B cell (primary cell): ENCODE data around the gene PYGM. TPM values are rescaled to one million over a fixed set of nuclear protein-coding genes. Genes with fewer than 3 reads are reported as not detected.

ENCODE experiments used
- ATAC-seq: fragments of 200-7000 bp; cut with Tn5 transposase; one replicate; pipeline ENCODE4 v1.10.0; 2021; ENCODE audit warnings: low read depth, mild to moderate bottlenecking, moderate number of reproducible peaks, moderate library complexity
- CTCF ChIA-PET: fragments of 350-600 bp; sonication (Branson Sonifier 250); formaldehyde crosslinking; loops from one replicate; lab custom pipeline; 2021; ENCODE audit warnings: antibody characterized with exemption, inconsistent platforms; lab: Charles Lee
- POLR2A ChIA-PET: fragments of 350-600 bp; sonication (Branson Sonifier 250); formaldehyde crosslinking; loops from one replicate; lab custom pipeline; 2021; ENCODE audit warnings: antibody characterized with exemption; lab: Charles Lee
- DNase-seq: peaks from one replicate; pipeline ENCODE4 v3.0.0; 2013
- H2AFZ ChIP-seq: 2 replicates; pipeline ENCODE4 v1.6.1; 2012; ENCODE audit warnings: mild to moderate bottlenecking, low read depth, low read length; ENCODE audit not compliant: insufficient read depth, poor library complexity, severe bottlenecking
- H3K27ac ChIP-seq, 2 donors: 1 replicate in 1 of 2; 2 replicates in 1 of 2; pipeline ENCODE4 v1.5.1; 2012 to 2013; ENCODE audit warnings: low read length in 2 of 2, mild to moderate bottlenecking in 2 of 2, moderate library complexity in 1 of 2
- H3K27me3 ChIP-seq, 4 experiments: fragments of 200-600 bp in 1 of 4; sonication (generic) in 1 of 4; replicated peaks in 1 of 4; 1 replicate in 2 of 4; 2 replicates in 2 of 4; pipeline versions ENCODE4 v1.6.1 to v1.7.0; 2013 to 2016; ENCODE audit warnings: low read length in 3 of 4, mild to moderate bottlenecking in 2 of 4, mixed read lengths in 1 of 4, moderate library complexity in 1 of 4; ENCODE audit not compliant: insufficient read depth in 4 of 4, control insufficient read depth in 3 of 4; ENCODE audit errors: control extremely low read depth in 1 of 4
- H3K36me3 ChIP-seq, 2 experiments: replicated peaks in 1 of 2; 1 replicate in 1 of 2; 2 replicates in 1 of 2; pipeline versions ENCODE4 v1.6.1 to v1.7.1; 2013; ENCODE audit warnings: low read length in 1 of 2; ENCODE audit not compliant: insufficient read depth in 2 of 2, control insufficient read depth in 1 of 2; ENCODE audit errors: control extremely low read depth in 1 of 2, extremely low read depth in 1 of 2
- H3K4me1 ChIP-seq, 2 donors: fragments of 200-600 bp in 1 of 2; sonication (generic) in 1 of 2; 1 replicate in 1 of 2; 2 replicates in 1 of 2; pipeline versions ENCODE4 v1.5.1 to v1.6.1; 2013 to 2017; ENCODE audit warnings: low read length in 2 of 2; ENCODE audit not compliant: control insufficient read depth in 2 of 2, insufficient read depth in 2 of 2
- H3K4me2 ChIP-seq: replicated peaks from 2 replicates; pipeline ENCODE3; 2012; ENCODE audit warnings: mild to moderate bottlenecking, low read depth, low read length; ENCODE audit not compliant: poor library complexity, severe bottlenecking
- H3K4me3 ChIP-seq, 5 experiments: fragments of 200-600 bp in 1 of 5; sonication (generic) in 1 of 5; 1 replicate in 3 of 5; 2 replicates in 2 of 5; pipeline versions ENCODE4 v1.5.1 to v1.7.0; 2011 to 2016; ENCODE audit warnings: low read length in 4 of 5, mild to moderate bottlenecking in 4 of 5, low read depth in 2 of 5, control low read depth in 1 of 5, moderate library complexity in 1 of 5; ENCODE audit not compliant: insufficient read depth in 1 of 5; ENCODE audit errors: control extremely low read depth in 1 of 5, extremely low read depth in 1 of 5
- H3K79me2 ChIP-seq: fragments of 200-600 bp; sonication (generic); one replicate; pipeline ENCODE4 v1.6.0; 2016; ENCODE audit warnings: low read length; ENCODE audit not compliant: control insufficient read depth, insufficient read depth
- H3K9ac ChIP-seq: fragments of 200-600 bp; sonication (generic); 2 replicates; pipeline ENCODE4 v1.6.1; 2017; ENCODE audit warnings: mild to moderate bottlenecking, low read length, moderate library complexity
- H3K9me3 ChIP-seq, 3 donors: one replicate each; pipeline versions ENCODE4 v1.6.1 to v1.7.1; 2013; ENCODE audit warnings: low read length in 2 of 3; ENCODE audit not compliant: control insufficient read depth in 2 of 3, insufficient read depth in 1 of 3; ENCODE audit errors: control extremely low read depth in 1 of 3
- H4K20me1 ChIP-seq: 2 replicates; pipeline ENCODE4 v1.6.0; 2012; ENCODE audit warnings: mild to moderate bottlenecking, low read length; ENCODE audit not compliant: insufficient read depth, control insufficient read depth, poor library complexity, severe bottlenecking
- H3K27ac Mint-ChIP-seq: one replicate; pipeline ENCODE4 v1.8.0; 2021; ENCODE audit warnings: mixed read lengths
- H3K27me3 Mint-ChIP-seq: one replicate; pipeline ENCODE4 v1.8.0; 2021; ENCODE audit warnings: mixed read lengths
- H3K4me1 Mint-ChIP-seq: one replicate; pipeline ENCODE4 v1.8.0; 2021; ENCODE audit warnings: mixed read lengths
- H3K4me3 Mint-ChIP-seq: one replicate; pipeline ENCODE4 v1.8.0; 2021; ENCODE audit warnings: mixed read lengths
- H3K9me3 Mint-ChIP-seq: one replicate; pipeline ENCODE4 v1.8.0; 2022; ENCODE audit warnings: mixed read lengths; ENCODE audit not compliant: insufficient read depth
- CTCF ChIP-seq: fragments of 200-600 bp; IDR thresholded peaks from one replicate; pipeline ENCODE4 v1.8.0; 2022; ENCODE audit warnings: antibody characterized with exemption, mild to moderate bottlenecking
- EZH2 ChIP-seq: IDR thresholded peaks from 2 replicates; pipeline ENCODE4 v1.6.1; 2012; ENCODE audit warnings: borderline replicate concordance, low read depth, mild to moderate bottlenecking, moderate library complexity, low read length; ENCODE audit not compliant: insufficient read depth, poor library complexity, severe bottlenecking
- WGBS: methylation state at CpG from one replicate; pipeline ENCODE4 v1.1.5; 2013; ENCODE audit warnings: missing lambda C conversion rate; ENCODE audit not compliant: insufficient coverage; 5-methylcytosine and 5-hydroxymethylcytosine counted together
- intact Hi-C: fragments of 100-400 bp; cut with micrococcal nuclease; formaldehyde crosslinking; loops from one replicate; pipeline ENCODE4 v1.10.0; 2022
- polyA plus RNA-seq: library from polyadenylated mRNA; depleted of rRNA; stranded (reverse); fragments of >200 nt; gene quantifications from 2 replicates; pipeline ENCODE4 v1.2.3, GENCODE V29; 2012
- total RNA-seq, 2 donors: library from RNA; stranded (reverse); fragments of 120-200 nt in 1 of 2; gene quantifications; 1 replicate in 1 of 2; 2 replicates in 1 of 2; pipeline versions ENCODE4 v1.2.3 to v1.2.4, GENCODE V29; 2013 to 2022

PYGM gene
- total and polyA plus RNA-seq, 2 donors (not counting 1 experiment from before 2014, with no cell fraction given): 9.3 to 9.6 TPM

- peaks cover 26% of the 10 kb centered on the region for H3K4me1 Mint-ChIP-seq
- Histone ChIP-seq H3K9ac (no peak overlapping the region), H3K4me3 (no peak overlapping the region), H3K4me1 (peaks cover 0 to 5% of the 10 kb centered on the region in 2 donors), H2AFZ (no peak overlapping the region), H3K79me2 (peaks cover 45% of the 10 kb centered on the region), H4K20me1 (peaks cover 96% of the 10 kb centered on the region), H3K27me3 (no peaks in the 10 kb centered on the region), H3K9me3 (no peaks in the 10 kb centered on the region), H3K36me3 (peaks cover 2 to 89% of the 10 kb centered on the region in 2 experiments), H3K4me2 (no peak overlapping the region), H3K27ac (no peak overlapping the region)
- H3K27ac Mint-ChIP-seq: no peak overlapping the region
- ChIA-PET CTCF (interaction anchor here (1.4 kb wide), 3 partner anchors 9 to 46 kb away, joined by 3 to 5 read pairs (median 4); partner anchors contain the start of gene RASGRP2), POLR2A (interaction anchor here (0.6 to 0.7 kb wide), 2 partner anchors 37 to 653 kb away, joined by 6 to 7 read pairs; no protein-coding TSS in a partner anchor)
- TF ChIP-seq CTCF: no peak
- TF ChIP-seq EZH2: no peak
- no peak overlapping the region for H3K4me3 Mint-ChIP-seq
- DNase-seq: no peak
- H3K9me3 Mint-ChIP-seq: no peaks in the 10 kb centered on the region
- intact Hi-C loops: no loop called here
- H3K27me3 Mint-ChIP-seq: no peaks in the 10 kb centered on the region
- WGBS: 95% methylated on average over 19 of the region's 23 CpGs
- no peak for ATAC-seq
Observed at GRCh38 chr11:64734811-64735724, 24.7 kb downstream of the PYGM start.

- no peak overlapping the region for H3K9ac ChIP-seq
- H3K4me3 ChIP-seq: no peak overlapping the region
- peaks cover 20% of the 10 kb centered on the region for H3K79me2 ChIP-seq
- H3K36me3 ChIP-seq: peaks cover 2 to 88% of the 10 kb centered on the region in 2 experiments
- H3K9me3 ChIP-seq: no peaks in the 10 kb centered on the region
- H3K4me3 Mint-ChIP-seq: no peak overlapping the region
- no peak for DNase-seq
- POLR2A ChIA-PET: no interaction called here
- H3K4me2 ChIP-seq: no peak overlapping the region
- CTCF ChIA-PET: no interaction called here
- no peaks in the 10 kb centered on the region for H3K27me3 ChIP-seq
- H2AFZ ChIP-seq: no peak overlapping the region
- WGBS: 90% methylated on average over 3 of the region's 3 CpGs
- TF ChIP-seq CTCF (no peak), EZH2 (no peak)
- no peak overlapping the region for H3K27ac Mint-ChIP-seq
- peaks cover 21% of the 10 kb centered on the region for H3K4me1 Mint-ChIP-seq
- peaks cover 92% of the 10 kb centered on the region for H4K20me1 ChIP-seq
- H3K9me3 Mint-ChIP-seq: no peaks in the 10 kb centered on the region
- no peaks in the 10 kb centered on the region for H3K27me3 Mint-ChIP-seq
- H3K27ac ChIP-seq: no peak overlapping the region
- peaks cover 0 to 5% of the 10 kb centered on the region in 2 donors for H3K4me1 ChIP-seq
- no peak for ATAC-seq
- intact Hi-C loops: no loop called here
Observed at GRCh38 chr11:64731601-64732000, 28.2 kb downstream of the PYGM start.
